GM18868 (cell line): ENCODE results near the gene HIP1R.

Experiments used
- ATAC-seq: cut with Tn5 transposase; IDR thresholded peaks from one replicate; pipeline ENCODE4 v1.9.1; 2021; ENCODE audit warnings: mild to moderate bottlenecking, moderate library complexity; ENCODE audit not compliant: unreplicated experiment

The HIP1R gene

GRCh38 chr12:122846622-122847515, 11.6 kb downstream of the HIP1R start:
- ATAC-seq, result no peak

- no peak for ATAC-seq
Observed at GRCh38 chr12:122847516-122847836, 12.2 kb downstream of the HIP1R start.

GRCh38 chr12:122847921-122848421, 12.7 kb downstream of the HIP1R start:
- no peak for ATAC-seq

GRCh38 chr12:122848471-122849351, 13.5 kb downstream of the HIP1R start:
- no peak for ATAC-seq

GRCh38 chr12:122849352-122850047, 14.2 kb downstream of the HIP1R start:
- ATAC-seq, result no peak

GRCh38 chr12:122850048-122850445, 14.8 kb downstream of the HIP1R start:
- ATAC-seq, result no peak

- ATAC-seq, result no peak
Observed at GRCh38 chr12:122850695-122851350, 15.6 kb downstream of the HIP1R start.

GRCh38 chr12:122851820-122852219, 16.6 kb downstream of the HIP1R start:
- ATAC-seq, result no peak

- no peak for ATAC-seq
Observed at GRCh38 chr12:122852336-122853275, 17.3 kb downstream of the HIP1R start.

- no peak for ATAC-seq
Observed at GRCh38 chr12:122853582-122854245, 18.5 kb downstream of the HIP1R start.

GRCh38 chr12:122854554-122854953, 19.3 kb downstream of the HIP1R start:
- ATAC-seq, result no peak

- no peak for ATAC-seq
Observed at GRCh38 chr12:122855071-122855829, 20.0 kb downstream of the HIP1R start.

GRCh38 chr12:122855928-122856831, 20.9 kb downstream of the HIP1R start:
- ATAC-seq, result no peak

- no peak for ATAC-seq
Observed at GRCh38 chr12:122856999-122857671, 21.9 kb downstream of the HIP1R start.

GRCh38 chr12:122858171-122858570, 22.9 kb downstream of the HIP1R start:
- no peak for ATAC-seq

- no peak for ATAC-seq
Observed at GRCh38 chr12:122858591-122859302, 23.5 kb downstream of the HIP1R start.
